A673 (cell line): Measurements from ENCODE around the gene ITLN1.

Experiments used
- CTCF ChIP-seq: fragments of 300-800, 200-600 bp; sonication (generic); conservative IDR thresholded peaks from 2 replicates; pipeline ENCODE4 v1.5.1; 2017; ENCODE audit warnings: low read depth, mild to moderate bottlenecking, antibody characterized with exemption, low read length, moderate library complexity, mixed read lengths
- EZH2 ChIP-seq: fragments of 200-600 bp; sonication (generic); IDR thresholded peaks from 2 replicates; pipeline ENCODE4 v1.6.1; 2017; ENCODE audit warnings: borderline replicate concordance, low read depth, mild to moderate bottlenecking, mixed read lengths, antibody characterized with exemption, low read length; ENCODE audit not compliant: poor library complexity, severe bottlenecking

- TF ChIP-seq CTCF (no peak), EZH2 (no peak)
Observed at GRCh38 chr1:160838888-160839287, 46.1 kb downstream of the ITLN1 start.
